Skeletal muscle tissue (tissue), 4 donors: ENCODE measurements around the gene MED22. TPM values are rescaled to one million over a fixed set of nuclear protein-coding genes. Genes with fewer than 3 reads are reported as not detected.

Experiments
- H3K27ac ChIP-seq: one replicate; pipeline ENCODE4 v1.7.0; 2013; ENCODE audit warnings: mild to moderate bottlenecking, low read depth, low read length, inconsistent platforms
- H3K27me3 ChIP-seq, 3 donors: one replicate each; pipeline ENCODE4 v1.7.0; 2013; ENCODE audit warnings: low read length in 3 of 3; ENCODE audit not compliant: control insufficient read depth in 3 of 3, insufficient read depth in 3 of 3
- H3K36me3 ChIP-seq, 3 donors: one replicate each; pipeline ENCODE4 v1.7.0; 2013; ENCODE audit warnings: low read length in 3 of 3; ENCODE audit not compliant: control insufficient read depth in 3 of 3, insufficient read depth in 3 of 3
- H3K4me1 ChIP-seq, 3 donors: one replicate each; pipeline ENCODE4 v1.7.0; 2013; ENCODE audit warnings: low read length in 3 of 3, mild to moderate bottlenecking in 3 of 3; ENCODE audit not compliant: control insufficient read depth in 3 of 3, insufficient read depth in 3 of 3
- H3K4me3 ChIP-seq, 3 donors: one replicate each; pipeline ENCODE4 v1.7.0; 2013; ENCODE audit warnings: low read length in 3 of 3
- H3K9ac ChIP-seq, 3 donors: one replicate each; pipeline ENCODE4 v1.7.0; 2013; ENCODE audit warnings: low read length in 3 of 3, mild to moderate bottlenecking in 3 of 3, moderate library complexity in 2 of 3, low read depth in 1 of 3
- H3K9me3 ChIP-seq, 3 donors: one replicate each; pipeline ENCODE4 v1.7.0; 2013; ENCODE audit warnings: low read length in 3 of 3; ENCODE audit not compliant: control insufficient read depth in 3 of 3
- total RNA-seq: library from RNA; depleted of rRNA; stranded (reverse); fragments of >200 nt; gene quantifications from one replicate; pipeline ENCODE4 v1.2.3, GENCODE V29; 2014
- donor health status: Osteomylitis.

Gene MED22
- total RNA-seq, 1 donor from 2014 or later = 13.0 TPM

DNA sequence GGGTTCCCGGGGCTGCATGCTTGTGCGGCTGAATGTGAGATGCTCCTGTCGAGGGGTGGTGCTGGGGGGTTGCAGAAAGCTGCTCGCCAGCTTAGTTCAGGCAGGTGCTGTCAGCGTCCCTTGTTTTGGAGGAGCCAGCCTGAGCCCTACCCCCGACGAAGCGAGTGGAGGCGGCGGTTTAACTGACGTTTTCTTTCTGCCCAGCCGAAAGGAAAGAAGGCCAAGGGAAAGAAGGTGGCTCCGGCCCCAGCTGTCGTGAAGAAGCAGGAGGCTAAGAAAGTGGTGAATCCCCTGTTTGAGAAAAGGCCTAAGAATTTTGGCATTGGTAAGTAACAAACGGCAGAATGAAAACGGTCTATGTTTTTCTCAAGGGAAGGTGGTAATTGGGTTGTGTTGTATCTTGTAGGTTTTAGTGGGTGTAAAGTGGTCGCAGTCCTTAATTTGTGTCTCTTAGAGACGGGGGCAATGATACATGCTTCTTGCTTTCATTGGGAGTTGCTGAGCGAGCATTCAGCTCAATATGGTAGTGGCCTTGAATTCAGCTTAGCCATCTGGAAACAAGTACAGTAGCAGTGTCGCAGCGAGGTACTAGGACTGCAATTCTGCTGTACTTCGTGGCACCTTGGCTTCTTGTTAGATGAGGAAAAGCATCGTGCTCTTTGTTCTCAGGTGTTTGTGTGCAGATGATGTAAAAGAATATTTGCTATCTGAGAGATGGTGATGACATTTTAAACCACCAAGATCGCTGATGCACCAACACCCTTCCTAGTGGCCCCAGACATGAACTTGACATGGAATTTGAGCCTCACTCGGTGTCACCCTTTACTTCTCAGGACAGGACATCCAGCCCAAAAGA, 1.0 kb upstream of the MED22 start:
- Histone ChIP-seq H3K4me3 (peak overlapping the region; percentile 96 to 100 (median 100)), H3K9me3 (no peaks in the 10 kb centered on the region), H3K36me3 (peaks cover 60 to 70% (median 67%) of the 10 kb centered on the region in 3 donors), H3K27ac (peak overlapping the region; percentile 93), H3K27me3 (no peaks in the 10 kb centered on the region), H3K4me1 (peaks cover 22 to 43% (median 29%) of the 10 kb centered on the region in 3 donors), H3K9ac (peak overlapping the region; percentile 99)

DNA sequence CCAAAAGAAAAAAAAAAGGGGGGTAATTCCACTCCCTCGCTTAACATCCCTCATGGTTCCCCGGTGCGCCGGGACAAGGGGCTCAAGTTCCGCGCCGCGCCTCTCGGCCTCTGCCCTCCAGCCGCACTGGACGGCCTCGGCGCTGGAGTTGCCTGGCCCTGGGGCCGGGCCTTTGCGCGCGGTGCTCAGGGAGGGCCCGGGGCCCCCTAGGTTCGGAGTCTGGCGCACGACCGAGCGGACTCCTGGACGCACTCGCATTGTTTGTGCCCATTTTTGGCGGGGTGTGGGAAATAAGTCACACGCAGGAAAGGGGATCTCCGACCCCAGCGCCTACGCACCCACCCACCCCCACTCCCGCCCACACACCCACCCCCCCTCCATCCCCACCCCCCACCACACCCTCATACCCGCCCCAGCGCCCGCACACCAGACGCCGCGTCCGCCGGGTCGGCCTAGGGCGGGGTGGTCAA, 381 bp downstream of the MED22 start:
- Histone ChIP-seq H3K4me1 (peaks cover 22 to 43% (median 29%) of the 10 kb centered on the region in 3 donors), H3K36me3 (peaks cover 63 to 70% (median 69%) of the 10 kb centered on the region in 3 donors), H3K27ac (peak overlapping the region; percentile 93), H3K9ac (peak overlapping the region; percentile 99), H3K27me3 (no peaks in the 10 kb centered on the region), H3K9me3 (no peaks in the 10 kb centered on the region), H3K4me3 (peak overlapping the region; percentile 96 to 100 (median 100))

DNA sequence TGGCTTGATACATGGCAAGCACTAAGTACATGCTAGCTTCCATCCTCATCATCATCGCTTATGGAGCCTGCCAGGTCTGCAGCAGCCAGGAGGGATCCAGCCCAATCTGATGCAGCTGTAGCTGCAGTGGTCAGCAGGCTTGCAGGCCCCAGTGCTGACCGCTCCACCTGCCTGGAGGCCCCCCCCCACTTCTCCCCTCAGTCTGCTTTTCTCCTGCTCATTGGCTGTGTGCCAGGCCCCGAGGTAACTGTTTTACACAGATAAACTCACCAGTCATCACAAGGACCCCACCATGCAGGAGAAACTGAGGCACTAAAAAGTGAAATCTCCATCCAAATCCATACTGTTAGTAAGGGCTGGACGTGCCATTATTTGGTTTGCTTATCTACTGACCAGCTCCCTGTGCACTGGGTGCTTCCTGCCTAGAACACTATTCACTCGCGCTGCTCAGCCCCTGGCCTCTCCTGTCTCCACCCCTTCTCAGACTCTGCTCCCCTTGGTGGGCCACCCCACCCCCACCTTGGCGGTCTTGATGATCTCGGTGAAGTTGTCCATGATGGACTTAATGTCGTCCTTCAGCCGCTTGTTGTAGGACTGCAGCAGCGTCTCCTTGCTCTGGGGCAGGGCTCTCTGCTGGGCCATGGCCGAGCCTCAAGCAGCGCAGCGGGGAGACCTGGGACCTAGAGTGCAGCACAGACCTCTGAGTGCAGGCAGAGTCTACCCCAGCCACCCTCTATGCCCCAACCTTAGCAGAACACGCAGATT, 1.7 kb downstream of the MED22 start:
- Histone ChIP-seq H3K4me3 (peak overlapping the region; percentile 96 to 100 (median 100)), H3K27me3 (no peaks in the 10 kb centered on the region), H3K9me3 (no peaks in the 10 kb centered on the region), H3K27ac (peak overlapping the region; percentile 20), H3K9ac (peak overlapping the region; percentile 61 to 86 (median 82)), H3K4me1 (peaks cover 22 to 49% (median 29%) of the 10 kb centered on the region in 3 donors), H3K36me3 (peaks cover 62 to 69% (median 68%) of the 10 kb centered on the region in 3 donors)

DNA sequence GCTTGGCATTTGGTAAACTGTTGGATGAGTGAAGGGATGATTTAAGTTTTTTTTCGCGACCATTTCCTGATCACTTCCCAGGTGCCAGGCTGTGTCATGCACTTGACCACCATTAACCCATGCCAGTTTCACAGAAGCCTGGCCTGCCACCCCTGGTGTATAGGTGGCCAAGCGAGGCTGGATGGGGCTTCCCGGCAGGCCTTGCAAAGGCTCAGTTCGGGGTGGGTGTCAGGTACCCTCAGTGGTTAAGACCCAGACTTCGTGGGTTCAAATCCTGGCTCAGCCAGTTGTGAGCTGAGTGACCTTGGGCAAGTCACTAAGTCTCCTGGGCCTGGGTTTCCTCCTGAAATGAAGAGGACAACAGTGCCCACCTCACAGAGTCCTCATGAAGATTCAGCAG, 2.3 kb downstream of the MED22 start:
- H3K4me1 ChIP-seq = peaks cover 26 to 55% (median 29%) of the 10 kb centered on the region in 3 donors
- no peak overlapping the region for H3K27ac ChIP-seq

DNA sequence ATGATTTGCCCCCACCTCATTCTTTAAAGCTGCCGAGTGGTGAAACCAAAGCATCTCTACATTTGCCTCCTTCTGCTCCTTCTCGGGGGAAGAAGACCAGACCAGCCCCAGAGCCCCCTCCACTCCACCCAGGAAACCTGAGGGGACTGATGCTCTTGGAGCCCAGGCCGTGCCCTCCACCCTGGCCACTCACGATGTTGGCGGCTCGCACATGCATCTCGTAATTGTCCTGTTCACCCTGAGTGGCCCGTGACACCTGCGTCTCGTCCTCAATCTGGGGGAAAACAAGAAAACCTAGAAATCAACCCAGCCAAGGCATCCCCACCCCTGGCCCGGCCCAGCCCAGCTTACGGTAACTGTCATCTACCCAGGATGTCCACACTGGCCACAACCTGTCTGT, 3.0 kb downstream of the MED22 start:
- Histone ChIP-seq H3K9ac (peak overlapping the region in 2 of 3 donors; percentile 25 to 30), H3K4me1 (peaks cover 26 to 59% (median 29%) of the 10 kb centered on the region in 3 donors), H3K27ac (no peak overlapping the region), H3K4me3 (no peak overlapping the region), H3K9me3 (no peaks in the 10 kb centered on the region), H3K27me3 (no peaks in the 10 kb centered on the region), H3K36me3 (peaks cover 63 to 68% (median 68%) of the 10 kb centered on the region in 3 donors)

More for the DNA sequence above, 2.3 kb downstream of the MED22 start:
- H3K4me3 ChIP-seq = no peak overlapping the region
- no peaks in the 10 kb centered on the region for H3K9me3 ChIP-seq
- peak overlapping the region in 2 of 3 donors; percentile 30 to 86 for H3K9ac ChIP-seq
- H3K27me3 ChIP-seq = no peaks in the 10 kb centered on the region
- H3K36me3 ChIP-seq = peaks cover 63 to 69% (median 68%) of the 10 kb centered on the region in 3 donors

DNA sequence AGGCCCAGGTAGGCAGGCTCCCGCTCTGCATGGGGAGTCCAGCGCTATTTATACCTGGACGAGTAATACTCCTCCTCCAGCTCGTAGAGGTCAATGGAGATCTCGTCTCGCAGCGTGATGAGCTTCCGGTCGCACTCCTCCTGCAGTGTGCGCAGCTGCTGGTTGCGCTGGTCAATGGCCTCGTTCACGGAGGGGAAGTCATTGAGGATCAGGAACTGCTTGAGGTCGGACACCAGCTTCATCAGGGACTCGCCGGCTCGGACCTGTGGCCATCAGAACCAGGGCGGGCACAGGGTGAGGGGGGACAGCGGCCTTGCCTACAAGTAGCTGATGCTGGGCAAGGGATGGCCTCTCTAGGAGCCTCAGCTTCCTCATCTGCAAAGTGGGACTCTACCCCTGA, 3.9 kb downstream of the MED22 start:
- no peak overlapping the region for H3K27ac ChIP-seq
- H3K36me3 ChIP-seq = peaks cover 59 to 66% (median 63%) of the 10 kb centered on the region in 3 donors
- no peak overlapping the region for H3K4me3 ChIP-seq
- H3K9ac ChIP-seq = no peak overlapping the region
- H3K4me1 ChIP-seq = peaks cover 24 to 58% (median 25%) of the 10 kb centered on the region in 3 donors
- no peaks in the 10 kb centered on the region for H3K9me3 ChIP-seq
- no peaks in the 10 kb centered on the region for H3K27me3 ChIP-seq

DNA sequence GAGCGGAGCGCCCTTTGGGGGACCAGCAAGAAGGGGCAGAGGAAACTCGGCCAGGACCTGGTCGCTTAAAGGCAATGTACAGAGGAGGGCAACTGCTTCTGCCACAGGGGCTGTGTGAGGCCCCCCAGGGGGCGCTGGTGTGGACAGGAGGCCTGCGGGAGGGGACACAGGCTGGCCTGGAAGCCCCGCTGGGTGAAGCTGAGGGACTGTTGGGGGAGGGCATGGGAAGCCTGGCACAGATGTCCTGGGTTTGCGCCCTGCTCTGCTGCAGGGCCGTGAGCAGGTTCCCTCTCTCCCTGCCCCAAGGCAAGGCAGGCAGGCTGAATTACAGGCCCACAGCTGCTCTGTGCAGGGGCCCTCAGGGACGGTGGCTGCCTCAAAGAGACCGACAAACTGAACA, 5.4 kb downstream of the MED22 start:
- Histone ChIP-seq H3K36me3 (peaks cover 59 to 65% (median 61%) of the 10 kb centered on the region in 3 donors), H3K27ac (no peak overlapping the region), H3K27me3 (no peaks in the 10 kb centered on the region), H3K9me3 (no peaks in the 10 kb centered on the region), H3K9ac (peak overlapping the region in 1 of 3 donors; percentile 8), H3K4me1 (peaks cover 19 to 51% (median 20%) of the 10 kb centered on the region in 3 donors), H3K4me3 (no peak overlapping the region)

DNA sequence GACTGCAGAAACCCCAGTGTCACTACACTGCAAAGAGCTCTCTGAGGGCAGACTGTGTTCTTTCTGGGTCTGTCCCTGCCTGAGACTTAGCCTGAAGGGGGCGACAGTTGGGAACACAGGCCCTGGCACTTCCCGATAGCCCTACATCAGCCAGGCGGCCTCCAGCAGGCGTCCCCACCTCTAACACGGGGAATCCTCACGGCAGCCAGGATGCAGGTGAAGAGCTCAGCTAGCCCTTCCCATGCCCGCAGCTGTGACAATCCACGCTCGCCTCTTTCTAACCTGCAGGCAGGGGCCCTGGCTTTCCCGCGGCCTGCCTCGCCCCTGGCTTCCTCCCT, 5.9 kb downstream of the MED22 start:
- H3K36me3 ChIP-seq = peaks cover 59 to 65% (median 61%) of the 10 kb centered on the region in 3 donors
- no peak overlapping the region for H3K4me3 ChIP-seq
- H3K4me1 ChIP-seq = peaks cover 19 to 52% (median 20%) of the 10 kb centered on the region in 3 donors
- H3K9me3 ChIP-seq = no peaks in the 10 kb centered on the region
- H3K27me3 ChIP-seq = no peaks in the 10 kb centered on the region
- no peak overlapping the region for H3K27ac ChIP-seq
- peak overlapping the region in 1 of 3 donors; percentile 8 for H3K9ac ChIP-seq

DNA sequence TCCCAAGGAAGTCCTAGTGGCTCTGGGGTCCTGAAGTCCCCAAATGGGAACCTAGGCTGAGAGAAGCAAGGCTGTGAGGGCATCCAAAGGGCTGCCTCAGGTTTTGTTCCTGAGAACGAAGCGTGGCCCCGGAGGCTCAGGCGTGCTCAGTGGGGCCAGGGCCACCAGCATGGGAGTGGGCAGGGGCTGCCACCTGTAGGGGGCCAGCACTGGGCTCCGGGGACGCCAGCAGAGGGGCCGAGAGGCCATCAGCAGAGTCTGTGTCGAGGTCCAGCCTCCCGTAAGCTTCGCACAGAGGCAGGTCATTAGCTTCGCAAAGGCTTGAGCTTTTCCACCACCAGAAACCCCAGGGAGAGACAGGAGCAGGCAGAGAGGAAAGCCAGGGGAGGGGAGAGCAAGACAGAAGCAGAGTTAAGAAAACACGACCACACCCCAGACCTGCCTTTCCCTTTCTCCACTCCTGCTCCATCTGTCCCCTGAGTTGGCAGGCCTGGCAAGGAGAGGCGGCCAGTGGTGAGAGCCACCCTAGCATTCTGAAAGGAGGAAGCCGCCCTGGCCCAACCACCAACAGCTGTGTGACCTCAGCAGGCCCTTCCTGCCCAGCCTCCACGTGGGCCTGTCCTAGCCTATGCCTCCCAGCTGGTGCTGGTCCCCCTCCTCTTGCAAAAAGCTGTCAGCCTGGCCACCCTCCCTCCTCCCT, 6.4 kb downstream of the MED22 start:
- Histone ChIP-seq H3K4me3 (peak overlapping the region in 1 of 3 donors; percentile 23), H3K4me1 (peaks cover 17 to 52% (median 18%) of the 10 kb centered on the region in 3 donors), H3K27ac (peak overlapping the region; percentile 40), H3K27me3 (no peaks in the 10 kb centered on the region), H3K9ac (peak overlapping the region in 1 of 3 donors; percentile 25), H3K9me3 (no peaks in the 10 kb centered on the region), H3K36me3 (peaks cover 59 to 65% (median 61%) of the 10 kb centered on the region in 3 donors)
